HG03432 (cell line): ENCODE measurements around the gene PRPF19.

Source experiments
- ATAC-seq: cut with Tn5 transposase; IDR thresholded peaks from one replicate; pipeline ENCODE4 v1.9.1; 2021; ENCODE audit warnings: mild to moderate bottlenecking, moderate library complexity; ENCODE audit not compliant: unreplicated experiment

Gene PRPF19

GRCh38 chr11:60938500-60938899 is 32.1 kb upstream of the PRPF19 start:
- no peak for ATAC-seq

- ATAC-seq, result no peak
These were observed 31.4 kb upstream of the PRPF19 start for GRCh38 chr11:60937811-60938210.

DNA sequence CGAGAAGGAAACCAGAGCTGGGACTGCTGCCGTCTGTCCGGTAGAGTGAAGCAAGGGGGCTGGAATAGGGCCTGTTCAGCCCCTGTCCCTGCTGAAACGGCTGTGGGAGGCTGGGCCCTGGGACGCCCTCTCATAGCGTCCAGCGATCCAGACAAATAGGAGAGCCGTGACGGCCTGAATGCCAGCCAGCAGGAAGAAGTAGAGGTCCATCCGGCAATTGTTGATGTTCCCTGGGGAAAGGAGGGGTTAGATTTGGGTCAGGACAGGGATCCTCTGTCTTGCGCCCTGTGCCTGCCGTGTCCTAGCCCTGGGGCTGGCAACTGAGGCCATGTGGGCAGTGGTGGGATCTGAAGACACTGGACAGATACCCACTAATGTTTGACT is 30.8 kb upstream of the PRPF19 start:
- ATAC-seq, result no peak

GRCh38 chr11:60936467-60937143 is 30.2 kb upstream of the PRPF19 start:
- no peak for ATAC-seq

DNA sequence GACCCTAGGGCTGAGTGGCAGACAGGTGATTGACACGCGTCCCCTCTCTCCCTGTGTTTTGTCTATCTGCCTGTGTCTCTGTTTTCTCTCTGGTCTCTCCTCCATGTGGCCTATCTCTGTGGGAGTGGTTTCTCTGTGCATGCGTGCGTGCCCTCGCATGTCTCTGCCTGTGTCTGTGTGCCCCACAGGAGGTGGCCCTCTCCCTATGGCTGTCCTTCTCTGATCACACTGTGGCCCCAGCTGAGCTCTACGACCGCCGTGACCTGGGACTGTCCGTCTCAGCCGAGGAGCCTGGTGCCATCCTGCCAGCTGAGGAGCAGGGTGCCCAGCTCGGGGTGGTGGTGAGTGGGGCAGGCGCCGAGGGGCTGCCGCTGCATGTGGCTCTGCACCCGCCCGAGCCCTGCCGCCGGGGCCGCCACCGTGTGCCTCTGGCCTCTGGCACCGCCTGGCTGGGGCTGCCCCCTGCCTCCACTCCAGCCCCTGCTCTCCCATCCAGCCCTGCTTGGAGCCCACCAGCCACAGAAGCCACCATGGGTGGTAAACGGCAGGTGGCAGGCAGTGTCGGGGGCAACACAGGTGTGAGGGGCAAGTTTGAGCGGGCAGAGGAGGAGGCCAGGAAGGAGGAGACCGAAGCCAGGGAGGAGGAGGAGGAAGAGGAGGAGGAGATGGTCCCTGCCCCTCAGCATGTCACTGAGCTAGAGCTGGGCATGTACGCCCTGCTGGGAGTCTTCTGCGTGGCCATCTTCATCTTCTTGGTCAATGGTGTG is 29.5 kb upstream of the PRPF19 start:
- no peak for ATAC-seq

GRCh38 chr11:60934790-60935605 is 28.6 kb upstream of the PRPF19 start:
- ATAC-seq, result no peak

DNA sequence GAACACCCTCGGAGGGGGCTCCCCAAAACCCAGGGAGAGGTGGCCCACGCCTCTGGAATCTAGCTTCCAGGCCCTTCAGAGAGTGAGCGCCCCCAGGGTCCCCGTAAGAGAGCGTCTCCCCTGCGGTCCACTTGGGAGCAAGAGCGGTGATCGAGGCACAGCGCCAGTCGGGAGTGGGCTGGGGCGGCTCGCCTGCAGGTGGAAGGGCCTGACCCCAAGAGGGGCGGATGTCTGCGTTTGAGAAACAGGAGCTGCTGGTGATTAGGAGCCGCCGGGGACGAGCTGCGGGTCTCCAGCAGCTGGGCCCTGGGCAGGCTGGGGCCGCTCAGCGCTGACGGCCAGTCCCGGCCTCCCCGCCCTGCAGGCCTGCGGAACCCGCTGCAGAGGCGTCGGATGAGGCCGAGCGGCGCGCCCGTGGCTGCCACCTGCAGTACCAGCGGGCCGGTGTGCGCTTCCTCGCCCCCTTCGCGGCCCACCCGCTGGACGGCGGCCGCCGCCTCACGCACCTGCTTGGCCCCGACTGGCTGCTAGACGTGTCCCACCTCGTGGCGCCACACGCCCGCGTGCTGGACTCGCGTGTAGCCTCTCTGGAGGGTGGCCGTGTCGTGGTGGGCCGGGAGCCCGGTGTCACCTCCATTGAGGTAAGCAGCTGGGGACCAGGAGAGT is 27.9 kb upstream of the PRPF19 start:
- ATAC-seq, result no peak

- no peak for ATAC-seq
These were observed 27.2 kb upstream of the PRPF19 start for GRCh38 chr11:60933416-60934123.

DNA sequence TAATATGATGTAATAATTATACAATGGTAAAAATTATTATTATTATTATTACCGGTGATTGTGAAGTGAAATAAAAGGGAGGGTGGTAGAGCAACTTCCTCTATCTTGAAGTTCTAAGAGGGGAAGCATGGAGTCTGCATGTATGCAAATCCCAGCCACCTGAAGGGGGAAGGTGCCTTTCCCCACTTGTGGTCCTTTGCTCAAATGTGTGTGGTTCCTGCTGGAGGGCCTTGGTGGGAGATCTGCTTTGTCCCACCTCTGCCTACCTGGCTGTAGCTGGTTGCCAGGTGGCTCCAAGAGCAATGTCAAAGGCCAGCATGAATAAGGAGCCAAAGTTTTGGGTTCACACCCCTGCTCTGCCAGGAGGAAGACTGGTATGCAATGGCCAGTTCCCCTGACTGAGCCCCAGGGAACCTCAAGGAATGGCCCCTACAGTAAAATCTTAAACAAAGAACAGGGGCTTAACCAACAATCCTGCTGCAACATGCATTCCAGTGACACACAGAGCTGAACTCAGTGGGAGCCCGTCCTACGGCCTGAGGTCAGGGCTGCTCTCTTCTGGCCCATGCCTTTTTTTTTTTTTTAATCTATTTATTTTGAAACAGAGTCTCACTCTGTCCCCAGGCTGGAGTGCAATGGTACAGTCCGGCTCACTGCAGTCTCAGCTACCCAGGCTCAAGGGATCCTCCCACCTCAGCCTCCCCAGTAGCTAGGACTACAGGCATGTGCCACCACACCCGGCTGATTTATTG is 26.4 kb upstream of the PRPF19 start:
- no peak for ATAC-seq

- no peak for ATAC-seq
These were observed 25.5 kb upstream of the PRPF19 start for GRCh38 chr11:60931917-60932316.

DNA sequence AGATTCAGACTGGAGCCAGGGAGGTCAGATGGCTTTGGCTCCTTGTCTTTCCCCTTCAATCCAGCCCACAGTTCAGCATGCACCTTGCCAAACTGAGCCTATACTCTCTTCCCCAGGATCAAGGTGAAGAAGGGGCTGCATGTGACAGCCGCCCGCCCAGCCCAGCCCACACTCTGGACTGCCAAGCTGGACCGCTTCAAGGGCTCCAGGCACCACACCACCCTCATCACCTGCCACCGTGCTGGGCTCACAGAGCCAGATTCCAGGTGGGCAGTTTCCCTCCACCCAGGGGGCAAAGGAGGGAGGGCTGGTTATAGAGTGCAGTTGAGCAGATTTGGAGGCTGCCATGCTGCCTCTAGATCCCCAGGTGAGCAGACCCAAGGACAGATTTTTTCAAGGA is 24.0 kb upstream of the PRPF19 start:
- ATAC-seq, result no peak

DNA sequence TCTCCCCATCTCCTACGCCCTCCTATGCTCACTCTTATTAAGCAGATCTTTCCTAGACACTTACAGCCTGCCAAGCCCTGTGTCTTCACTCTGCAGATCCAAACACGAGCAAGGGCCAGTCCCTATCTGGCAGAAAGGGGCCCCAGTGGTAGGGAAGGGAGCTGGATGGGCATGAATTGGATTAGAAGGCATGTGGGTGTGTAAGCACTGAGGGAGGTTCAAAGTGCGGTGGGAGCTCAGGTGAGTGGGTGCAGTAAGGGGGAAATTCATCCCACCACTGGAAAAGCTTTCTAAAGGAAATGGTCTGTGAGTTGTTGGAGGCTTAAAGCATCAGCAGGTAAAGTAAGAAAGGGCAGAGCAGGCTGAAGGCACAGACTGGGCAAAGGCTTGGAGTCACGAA is 23.4 kb upstream of the PRPF19 start:
- no peak for ATAC-seq

DNA sequence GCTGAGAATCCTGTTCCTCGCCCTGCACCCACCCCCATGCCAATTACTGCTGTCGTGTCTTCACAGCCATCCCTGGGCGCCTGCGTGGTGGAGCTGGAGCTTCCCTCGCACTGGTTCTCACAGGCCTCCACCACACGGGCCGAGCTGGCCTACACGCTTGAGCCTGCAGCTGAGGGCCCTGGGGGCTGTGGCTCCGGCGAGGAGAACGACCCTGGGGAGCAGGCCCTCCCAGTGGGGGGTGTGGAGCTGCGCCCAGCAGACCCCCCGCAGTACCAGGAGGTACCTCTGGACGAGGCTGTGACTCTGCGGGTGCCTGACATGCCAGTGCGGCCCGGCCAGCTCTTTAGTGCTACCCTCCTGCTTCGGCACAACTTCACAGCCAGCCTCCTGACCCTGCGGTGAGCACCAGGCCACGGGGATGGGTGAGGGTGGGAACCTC is 22.2 kb upstream of the PRPF19 start:
- no peak for ATAC-seq

DNA sequence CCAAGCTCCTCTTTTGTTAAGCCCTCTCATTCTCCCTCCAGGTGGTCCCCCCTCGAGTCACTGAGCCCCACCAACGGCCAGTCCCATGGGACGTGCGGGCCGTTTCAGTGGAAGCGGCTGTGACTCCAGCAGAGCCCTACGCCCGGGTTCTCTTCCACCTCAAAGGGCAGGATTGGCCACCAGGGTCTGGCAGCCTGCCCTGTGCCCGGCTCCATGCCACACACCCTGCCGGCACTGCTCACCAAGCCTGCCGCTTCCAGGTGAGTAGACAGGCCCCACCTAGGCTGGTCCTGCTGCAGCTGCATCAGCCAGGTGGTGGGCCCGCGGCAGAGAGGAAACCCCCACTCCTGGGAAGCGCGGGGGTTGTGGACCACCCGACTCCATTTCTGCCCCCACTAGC is 21.2 kb upstream of the PRPF19 start:
- ATAC-seq, result no peak

- ATAC-seq, result no peak
These were observed 20.7 kb upstream of the PRPF19 start for GRCh38 chr11:60927061-60927592.

DNA sequence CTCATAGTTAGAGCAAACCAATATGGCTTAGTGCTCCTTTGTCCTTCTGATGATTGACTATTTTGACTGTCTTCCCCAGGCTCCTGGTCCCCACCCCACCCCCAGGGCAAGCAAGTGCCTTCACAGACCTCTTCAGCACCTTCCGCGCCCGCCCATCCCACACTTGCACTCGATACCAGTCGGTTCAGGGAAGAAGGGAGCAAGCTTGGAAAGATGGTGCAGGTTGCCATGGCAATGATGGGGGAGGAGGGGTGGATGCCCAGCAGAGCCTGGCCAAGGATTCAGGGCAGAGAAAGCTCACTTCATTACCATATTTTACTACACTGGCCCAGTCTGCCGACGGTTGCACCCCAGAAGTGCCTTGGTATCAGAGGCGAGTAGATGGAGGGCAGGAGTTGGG is 20.1 kb upstream of the PRPF19 start:
- ATAC-seq, result no peak

DNA sequence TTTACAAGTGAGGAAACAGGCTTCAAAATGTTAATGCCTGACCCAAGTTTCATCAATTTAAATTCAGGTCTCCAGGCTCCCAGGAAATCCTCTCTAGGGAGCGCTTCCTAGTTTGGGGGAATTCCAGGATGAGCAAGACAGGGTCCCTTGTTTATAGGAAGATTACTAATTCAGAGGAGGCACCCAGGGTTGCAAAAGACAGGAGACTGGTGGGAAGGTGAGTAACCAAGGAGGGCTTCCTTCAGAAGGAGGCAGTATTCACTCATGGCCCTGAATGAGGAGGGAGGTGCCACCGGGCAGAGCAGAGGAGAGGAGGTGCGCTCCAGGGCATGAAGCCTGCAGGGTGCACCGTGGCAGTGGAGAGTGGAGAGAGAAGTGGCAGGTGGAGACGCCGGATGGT is 19.5 kb upstream of the PRPF19 start:
- ATAC-seq, result no peak

GRCh38 chr11:60924906-60925853 is 18.8 kb upstream of the PRPF19 start:
- ATAC-seq, result peak; percentile 20
